Endodermal cell (in vitro differentiated cells): ENCODE data around the gene PLXNC1. TPM values are rescaled to one million over a fixed set of nuclear protein-coding genes. Genes with fewer than 3 reads are reported as not detected.

Experiments
- DNase-seq: peaks from one replicate; pipeline ENCODE4 v3.0.0-alpha.2; 2017
- H3K27ac ChIP-seq: 2 replicates; pipeline ENCODE4 v1.5.1; 2013; ENCODE audit warnings: mild to moderate bottlenecking, low read depth, low read length, moderate library complexity
- H3K27me3 ChIP-seq: 2 replicates; pipeline ENCODE4 v1.6.1; 2013; ENCODE audit warnings: mild to moderate bottlenecking, low read length, moderate library complexity; ENCODE audit not compliant: insufficient read depth, control insufficient read depth, poor library complexity, severe bottlenecking
- H3K36me3 ChIP-seq: 2 replicates; pipeline ENCODE4 v1.7.0; 2013; ENCODE audit warnings: mild to moderate bottlenecking, low read length, moderate library complexity; ENCODE audit not compliant: control insufficient read depth, insufficient read depth
- H3K4me1 ChIP-seq: one replicate; pipeline ENCODE4 v1.7.0; 2013; ENCODE audit warnings: low read length; ENCODE audit not compliant: control insufficient read depth, insufficient read depth
- H3K4me3 ChIP-seq: 2 replicates; pipeline ENCODE4 v1.5.1; 2013; ENCODE audit warnings: mild to moderate bottlenecking, low read length, moderate library complexity
- H3K9ac ChIP-seq: 2 replicates; pipeline ENCODE4 v1.6.1; 2013; ENCODE audit warnings: mild to moderate bottlenecking, low read length, moderate library complexity; ENCODE audit not compliant: poor library complexity, severe bottlenecking; ENCODE audit errors: extremely low read depth
- H3K9me3 ChIP-seq: 2 replicates; pipeline ENCODE4 v1.6.1; 2013; ENCODE audit warnings: mild to moderate bottlenecking, low read length, moderate library complexity; ENCODE audit not compliant: control insufficient read depth
- H3K27ac Mint-ChIP-seq: 2 replicates; pipeline ENCODE4 v1.8.0; 2020; ENCODE audit warnings: mixed read lengths
- H3K27me3 Mint-ChIP-seq: 2 replicates; pipeline ENCODE4 v1.8.0; 2021; ENCODE audit warnings: mild to moderate bottlenecking, mixed read lengths; ENCODE audit not compliant: insufficient read depth
- H3K36me3 Mint-ChIP-seq: 2 replicates; pipeline ENCODE4 v1.8.0; 2020; ENCODE audit warnings: low read depth, mixed read lengths
- H3K4me1 Mint-ChIP-seq: 2 replicates; pipeline ENCODE4 v1.8.0; 2020; ENCODE audit warnings: mixed read lengths
- H3K4me3 Mint-ChIP-seq: 2 replicates; pipeline ENCODE4 v1.8.0; 2020; ENCODE audit warnings: mild to moderate bottlenecking, moderate library complexity, mixed read lengths
- H3K9me3 Mint-ChIP-seq: 2 replicates; pipeline ENCODE4 v1.8.0; 2020; ENCODE audit warnings: mild to moderate bottlenecking, mixed read lengths
- WGBS, 2 experiments: methylation state at CpG; one replicate each; pipeline versions ENCODE4 v1.1.5 to v1.1.7; 2013; ENCODE audit warnings: missing lambda C conversion rate in 2 of 2, mixed read lengths in 1 of 2; ENCODE audit not compliant: insufficient coverage in 1 of 2, insufficient read length in 1 of 2; 5-methylcytosine and 5-hydroxymethylcytosine counted together
- total RNA-seq, 2 donors: library from RNA; stranded (reverse); fragmentation: NEBNext Ultra II Directional in 1 of 2; extraction: Animal tissue kit (Norgen Biotek cat#: 25700) in 1 of 2; gene quantifications; 2 replicates in 1 of 2; 3 replicates in 1 of 2; pipeline ENCODE4 v1.2.1, GENCODE V29; 2021
- TF ChIP-seq, protein P1 (sequence below): fragments of 200-600 bp; sonication (generic); conservative IDR thresholded peaks from 2 replicates; pipeline ENCODE4 v1.5.0; 2021; ENCODE audit warnings: antibody characterized with exemption, mild to moderate bottlenecking

PLXNC1 gene
- total RNA-seq, 2 donors from 2014 or later = 1.6 to 1.9 TPM

GRCh38 chr12:94169966-94170689 is 21.8 kb downstream of the PLXNC1 start:
- Histone ChIP-seq H3K4me1 (peaks cover 6% of the 10 kb centered on the region), H3K27ac (no peak overlapping the region), H3K36me3 (no peaks in the 10 kb centered on the region), H3K4me3 (no peak overlapping the region), H3K9ac (no peak overlapping the region), H3K9me3 (no peaks in the 10 kb centered on the region), H3K27me3 (peaks cover 16% of the 10 kb centered on the region)
- Mint-ChIP-seq H3K27ac (no peak overlapping the region), H3K36me3 (no peaks in the 10 kb centered on the region), H3K4me3 (no peak overlapping the region), H3K9me3 (no peaks in the 10 kb centered on the region), H3K4me1 (peaks cover 35% of the 10 kb centered on the region), H3K27me3 (peaks cover 84% of the 10 kb centered on the region)
- 85 to 86% methylated on average over 6 of the region's 6 CpGs for WGBS, 2 experiments
- no peak for DNase-seq
- TF ChIP-seq, protein P1, sequence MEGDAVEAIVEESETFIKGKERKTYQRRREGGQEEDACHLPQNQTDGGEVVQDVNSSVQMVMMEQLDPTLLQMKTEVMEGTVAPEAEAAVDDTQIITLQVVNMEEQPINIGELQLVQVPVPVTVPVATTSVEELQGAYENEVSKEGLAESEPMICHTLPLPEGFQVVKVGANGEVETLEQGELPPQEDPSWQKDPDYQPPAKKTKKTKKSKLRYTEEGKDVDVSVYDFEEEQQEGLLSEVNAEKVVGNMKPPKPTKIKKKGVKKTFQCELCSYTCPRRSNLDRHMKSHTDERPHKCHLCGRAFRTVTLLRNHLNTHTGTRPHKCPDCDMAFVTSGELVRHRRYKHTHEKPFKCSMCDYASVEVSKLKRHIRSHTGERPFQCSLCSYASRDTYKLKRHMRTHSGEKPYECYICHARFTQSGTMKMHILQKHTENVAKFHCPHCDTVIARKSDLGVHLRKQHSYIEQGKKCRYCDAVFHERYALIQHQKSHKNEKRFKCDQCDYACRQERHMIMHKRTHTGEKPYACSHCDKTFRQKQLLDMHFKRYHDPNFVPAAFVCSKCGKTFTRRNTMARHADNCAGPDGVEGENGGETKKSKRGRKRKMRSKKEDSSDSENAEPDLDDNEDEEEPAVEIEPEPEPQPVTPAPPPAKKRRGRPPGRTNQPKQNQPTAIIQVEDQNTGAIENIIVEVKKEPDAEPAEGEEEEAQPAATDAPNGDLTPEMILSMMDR = no peak

- Histone ChIP-seq H3K9ac (no peak overlapping the region), H3K36me3 (no peaks in the 10 kb centered on the region), H3K9me3 (no peaks in the 10 kb centered on the region), H3K27me3 (peaks cover 14% of the 10 kb centered on the region), H3K27ac (no peak overlapping the region), H3K4me1 (peaks cover 6% of the 10 kb centered on the region), H3K4me3 (no peak overlapping the region)
- H3K27ac Mint-ChIP-seq = no peak overlapping the region
- H3K4me1 Mint-ChIP-seq = peaks cover 31% of the 10 kb centered on the region
- H3K4me3 Mint-ChIP-seq = no peak overlapping the region
- H3K9me3 Mint-ChIP-seq = no peaks in the 10 kb centered on the region
- no peaks in the 10 kb centered on the region for H3K36me3 Mint-ChIP-seq
- WGBS, 2 experiments = 83 to 84% methylated on average over 11 to 14 of the region's 14 CpGs
- H3K27me3 Mint-ChIP-seq = peaks cover 88% of the 10 kb centered on the region
- no peak for DNase-seq
- TF ChIP-seq, protein P1 = no peak
Observed at GRCh38 chr12:94170690-94171594, 22.6 kb downstream of the PLXNC1 start.

DNA sequence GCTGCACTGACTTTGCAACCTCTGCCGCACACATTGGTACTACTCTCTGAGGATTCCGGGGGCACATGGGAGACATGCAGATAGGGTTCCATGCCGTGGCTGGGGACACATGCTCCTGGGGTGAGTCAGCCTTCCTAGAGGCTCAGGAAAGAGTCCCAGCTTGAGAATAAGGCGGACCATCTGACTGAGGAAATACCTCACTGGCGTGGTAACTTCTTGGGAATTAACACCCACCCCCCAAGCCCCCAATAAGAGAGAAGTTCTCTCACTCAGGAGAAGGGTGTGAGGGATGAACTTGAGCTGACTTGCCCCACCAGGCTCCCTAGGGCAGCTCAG is 23.2 kb downstream of the PLXNC1 start:
- no peak overlapping the region for H3K27ac Mint-ChIP-seq
- H3K27me3 Mint-ChIP-seq = peaks cover 92% of the 10 kb centered on the region
- peaks cover 31% of the 10 kb centered on the region for H3K4me1 Mint-ChIP-seq
- Histone ChIP-seq H3K4me3 (no peak overlapping the region), H3K9ac (no peak overlapping the region), H3K27ac (no peak overlapping the region), H3K9me3 (no peaks in the 10 kb centered on the region), H3K36me3 (no peaks in the 10 kb centered on the region), H3K27me3 (peaks cover 14% of the 10 kb centered on the region), H3K4me1 (peaks cover 6% of the 10 kb centered on the region)
- H3K4me3 Mint-ChIP-seq = no peak overlapping the region
- H3K9me3 Mint-ChIP-seq = no peaks in the 10 kb centered on the region
- WGBS, 2 experiments = 93 to 95% methylated on average over 3 to 5 of the region's 5 CpGs
- no peaks in the 10 kb centered on the region for H3K36me3 Mint-ChIP-seq
- TF ChIP-seq, protein P1 = no peak
- DNase-seq = no peak
